Peyer's patch (tissue), 4 donors: ENCODE results near the gene CHMP4A. TPM values are rescaled to one million over a fixed set of nuclear protein-coding genes. Genes with fewer than 3 reads are reported as not detected.
"Not testable (repeated sequence)": the region's sequence is repeated elsewhere in the genome, so short reads cannot be mapped to it uniquely, and the experiment has no call there.

Experiments
- DNase-seq, 3 donors: peaks; one replicate each; pipeline ENCODE4 v3.0.0-alpha.2; 2017 to 2019
- H3K27ac ChIP-seq, 4 donors: fragments of 200-600 bp; sonication (generic); one replicate each; pipeline ENCODE4 v1.5.1; 2016 to 2019
- H3K27me3 ChIP-seq, 2 donors: fragments of 200-600 bp; sonication (generic); one replicate each; pipeline ENCODE4 v1.5.1; 2019
- H3K36me3 ChIP-seq, 3 donors: fragments of 200-600 bp; sonication (generic); one replicate each; pipeline ENCODE4 v1.5.1; 2016 to 2019
- H3K4me1 ChIP-seq, 4 donors: fragments of 200-600 bp; sonication (generic); one replicate each; pipeline ENCODE4 v1.5.1; 2016 to 2019
- H3K4me3 ChIP-seq, 4 donors: fragments of 200-600 bp; sonication (generic); 1 replicate in 3 of 4; 2 replicates in 1 of 4; pipeline ENCODE4 v1.5.1; 2016 to 2019; ENCODE audit warnings: mild to moderate bottlenecking in 1 of 4
- H3K9me3 ChIP-seq, 4 donors: fragments of 200-600 bp; sonication (generic); one replicate each; pipeline ENCODE4 v1.5.1; 2016 to 2019; ENCODE audit warnings: mild to moderate bottlenecking in 1 of 4
- CTCF ChIP-seq, 6 experiments: fragments of 450-650 bp in 4 of 6; fragments of 200-600 bp in 2 of 6; sonication (generic) in 1 of 6; IDR thresholded peaks; one replicate each; pipeline ENCODE4 v1.5.1; 2017 to 2019; ENCODE audit warnings: antibody characterized with exemption in 6 of 6, mild to moderate bottlenecking in 3 of 6, moderate library complexity in 1 of 6
- POLR2A ChIP-seq, 2 donors: fragments of 450-650 bp; IDR thresholded peaks; one replicate each; pipeline ENCODE4 v1.5.1; 2017; ENCODE audit warnings: antibody characterized with exemption in 2 of 2, mild to moderate bottlenecking in 2 of 2, moderate library complexity in 2 of 2
- total RNA-seq, 4 donors: library from RNA; depleted of rRNA; stranded (reverse); fragments of >200 nt; gene quantifications; one replicate each; pipeline ENCODE4 v1.1.0, GENCODE V29; 2016

CHMP4A gene
- total RNA-seq, 4 donors from 2014 or later = 31.4 to 190 (median 54.3) TPM

GRCh38 chr14:24250354-24250753 lies 37.1 kb upstream of the CHMP4A start:
- Histone ChIP-seq H3K4me1 (no peaks in the 10 kb centered on the region), H3K9me3 (no peaks in the 10 kb centered on the region), H3K27me3 (no peaks in the 10 kb centered on the region), H3K27ac (no peak overlapping the region), H3K36me3 (peaks cover 0 to 4% (median 0%) of the 10 kb centered on the region in 3 donors), H3K4me3 (no peak overlapping the region)
- DNase-seq = peak in 1 of 3 donors; percentile 36
- no peak for TF ChIP-seq CTCF (IDR thresholded peaks at IDR 0.05)

- H3K27me3 ChIP-seq = no peaks in the 10 kb centered on the region
- peak in 1 of 3 donors; percentile 40 for DNase-seq
- no peak for TF ChIP-seq CTCF (IDR thresholded peaks at IDR 0.05)
- TF ChIP-seq POLR2A (IDR thresholded peaks at IDR 0.05) = no peak
- H3K4me1 ChIP-seq = no peaks in the 10 kb centered on the region
- H3K27ac ChIP-seq = no peak overlapping the region
- H3K36me3 ChIP-seq = no peaks in the 10 kb centered on the region
- no peaks in the 10 kb centered on the region for H3K9me3 ChIP-seq
- H3K4me3 ChIP-seq = no peak overlapping the region
Observed at GRCh38 chr14:24249230-24250021, 36.1 kb upstream of the CHMP4A start.

- Histone ChIP-seq H3K9me3 (no peaks in the 10 kb centered on the region), H3K4me1 (peaks cover 0 to 7% (median 0%) of the 10 kb centered on the region in 4 donors), H3K4me3 (no peak overlapping the region), H3K27me3 (no peaks in the 10 kb centered on the region), H3K27ac (peak overlapping the region in 3 of 4 donors; percentile 45 to 68 (median 46)), H3K36me3 (no peaks in the 10 kb centered on the region)
- no peak for DNase-seq
- no peak for TF ChIP-seq POLR2A (IDR thresholded peaks at IDR 0.05)
- no peak for TF ChIP-seq CTCF (IDR thresholded peaks at IDR 0.05)
Observed at GRCh38 chr14:24247422-24247821, 34.1 kb upstream of the CHMP4A start.

GRCh38 chr14:24246765-24247212 lies 33.5 kb upstream of the CHMP4A start:
- peak overlapping the region; percentile 42 to 68 (median 46) for H3K27ac ChIP-seq
- no peak overlapping the region for H3K4me3 ChIP-seq
- H3K27me3 ChIP-seq = no peaks in the 10 kb centered on the region
- no peak for TF ChIP-seq CTCF (IDR thresholded peaks at IDR 0.05)
- TF ChIP-seq POLR2A (IDR thresholded peaks at IDR 0.05) = no peak
- no peaks in the 10 kb centered on the region for H3K36me3 ChIP-seq
- peaks cover 0 to 7% (median 0%) of the 10 kb centered on the region in 4 donors for H3K4me1 ChIP-seq
- H3K9me3 ChIP-seq = no peaks in the 10 kb centered on the region
- DNase-seq = peak in 1 of 3 donors; percentile 9

GRCh38 chr14:24245350-24245749 lies 32.1 kb upstream of the CHMP4A start:
- H3K36me3 ChIP-seq, H3K27me3 ChIP-seq, H3K27ac ChIP-seq, H3K4me3 ChIP-seq, H3K9me3 ChIP-seq: not testable (repeated sequence)
- peak in 1 of 3 donors; percentile 23 for DNase-seq
- H3K4me1 ChIP-seq = peaks cover 0 to 21% (median 6%) of the 10 kb centered on the region in 4 donors

- peak overlapping the region; percentile 50 to 73 (median 63) for H3K4me3 ChIP-seq
- TF ChIP-seq POLR2A (IDR thresholded peaks at IDR 0.05) (no peak), CTCF (IDR thresholded peaks at IDR 0.05) (no peak)
- H3K36me3 ChIP-seq = peaks cover 0 to 28% (median 0%) of the 10 kb centered on the region in 3 donors
- H3K27ac ChIP-seq = peak overlapping the region; percentile 94 to 98 (median 96)
- no peaks in the 10 kb centered on the region for H3K27me3 ChIP-seq
- DNase-seq = peak in 1 of 3 donors; percentile 59
- H3K4me1 ChIP-seq = peaks cover 0 to 39% (median 7%) of the 10 kb centered on the region in 4 donors
- no peaks in the 10 kb centered on the region for H3K9me3 ChIP-seq
Observed at GRCh38 chr14:24243336-24243836, 30.1 kb upstream of the CHMP4A start.
